ENCODE results near the gene SUPT3H. TPM values are rescaled to one million over a fixed set of nuclear protein-coding genes. Genes with fewer than 3 reads are reported as not detected.

SUPT3H gene
- total RNA-seq, 3 donors from 2014 or later = 3.0 to 8.1 (median 3.5) TPM

DNA sequence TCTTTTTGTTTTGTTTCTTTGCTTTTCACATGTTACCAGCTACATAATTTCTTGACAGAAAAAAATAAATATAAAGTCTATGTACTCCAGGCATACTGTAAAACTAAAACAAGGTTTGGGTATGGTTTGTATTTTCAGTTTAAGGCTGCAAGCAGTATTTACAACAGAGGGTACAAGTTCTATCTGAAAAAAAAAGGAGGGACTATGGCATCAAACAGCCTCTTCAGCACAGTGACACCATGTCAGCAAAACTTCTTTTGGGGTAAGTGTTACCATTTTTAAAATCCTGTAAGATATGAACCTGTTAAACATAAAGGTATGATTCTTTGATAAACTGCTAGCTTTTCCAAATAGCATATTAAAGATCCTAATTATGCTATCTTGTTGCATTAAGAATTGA, 49.2 kb downstream of the SUPT3H start:
- TF ChIP-seq, protein P1, sequence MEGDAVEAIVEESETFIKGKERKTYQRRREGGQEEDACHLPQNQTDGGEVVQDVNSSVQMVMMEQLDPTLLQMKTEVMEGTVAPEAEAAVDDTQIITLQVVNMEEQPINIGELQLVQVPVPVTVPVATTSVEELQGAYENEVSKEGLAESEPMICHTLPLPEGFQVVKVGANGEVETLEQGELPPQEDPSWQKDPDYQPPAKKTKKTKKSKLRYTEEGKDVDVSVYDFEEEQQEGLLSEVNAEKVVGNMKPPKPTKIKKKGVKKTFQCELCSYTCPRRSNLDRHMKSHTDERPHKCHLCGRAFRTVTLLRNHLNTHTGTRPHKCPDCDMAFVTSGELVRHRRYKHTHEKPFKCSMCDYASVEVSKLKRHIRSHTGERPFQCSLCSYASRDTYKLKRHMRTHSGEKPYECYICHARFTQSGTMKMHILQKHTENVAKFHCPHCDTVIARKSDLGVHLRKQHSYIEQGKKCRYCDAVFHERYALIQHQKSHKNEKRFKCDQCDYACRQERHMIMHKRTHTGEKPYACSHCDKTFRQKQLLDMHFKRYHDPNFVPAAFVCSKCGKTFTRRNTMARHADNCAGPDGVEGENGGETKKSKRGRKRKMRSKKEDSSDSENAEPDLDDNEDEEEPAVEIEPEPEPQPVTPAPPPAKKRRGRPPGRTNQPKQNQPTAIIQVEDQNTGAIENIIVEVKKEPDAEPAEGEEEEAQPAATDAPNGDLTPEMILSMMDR (IDR thresholded peaks at IDR 0.05) = no peak
- ATAC-seq (no peak), DNase-seq (no peak)
- intact Hi-C loops (cut with DNase I, micrococcal nuclease) = no loop called here
- Histone ChIP-seq H3K9me3 (no peaks in the 10 kb centered on the region), H3K36me3 (ENCODE audit: low read depth) (no peaks in the 10 kb centered on the region), H3K4me3 (no peak overlapping the region), H3K4me1 (ENCODE audit: low read depth) (no peaks in the 10 kb centered on the region)

DNA sequence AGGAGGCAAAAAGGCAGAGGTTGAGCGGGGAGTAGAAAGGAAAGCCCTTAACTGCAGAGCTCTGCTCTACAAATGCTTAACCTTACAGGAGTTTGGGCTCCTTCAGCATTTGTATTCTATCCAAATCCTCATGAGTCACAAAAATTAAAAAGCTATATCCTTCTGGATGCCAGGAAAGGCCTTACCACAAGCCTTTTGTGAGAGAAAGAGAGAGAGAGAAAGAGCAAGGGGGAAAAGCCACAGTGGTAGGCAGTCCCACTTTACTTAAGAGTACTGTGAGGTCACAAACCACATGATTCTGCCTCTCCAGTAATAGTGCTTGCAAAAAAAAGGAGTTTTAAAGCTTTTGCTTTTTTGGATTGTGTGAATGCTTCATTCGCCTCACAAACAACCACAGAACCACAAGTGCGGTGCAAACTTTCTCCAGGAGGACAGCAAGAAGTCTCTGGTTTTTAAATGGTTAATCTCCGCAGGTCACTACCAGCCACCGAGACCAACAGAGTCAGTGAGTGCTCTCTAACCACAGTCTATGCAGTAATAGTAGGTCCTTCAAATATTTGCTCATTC, 49.7 kb downstream of the SUPT3H start, which contains the start of gene RUNX2:
TSS of gene RUNX2 (plus strand) at position 375 of the 567 bp plus-strand sequence. CDS start 397 bp downstream, outside the sequence.
- no peak within 1 kb of the TSS for H3K4me3 ChIP-seq
- no peaks in the 10 kb centered on the region for H3K4me1 ChIP-seq (ENCODE audit: low read depth)
- TF ChIP-seq, protein P1 (IDR thresholded peaks at IDR 0.05) = no peak
- intact Hi-C loops (cut with DNase I, micrococcal nuclease) = no loop called here
- H3K9me3 ChIP-seq = no peaks in the 10 kb centered on the region
- H3K36me3 ChIP-seq (ENCODE audit: low read depth) = no peaks in the 10 kb centered on the region
- no peak for ATAC-seq
- DNase-seq = no peak

DNA sequence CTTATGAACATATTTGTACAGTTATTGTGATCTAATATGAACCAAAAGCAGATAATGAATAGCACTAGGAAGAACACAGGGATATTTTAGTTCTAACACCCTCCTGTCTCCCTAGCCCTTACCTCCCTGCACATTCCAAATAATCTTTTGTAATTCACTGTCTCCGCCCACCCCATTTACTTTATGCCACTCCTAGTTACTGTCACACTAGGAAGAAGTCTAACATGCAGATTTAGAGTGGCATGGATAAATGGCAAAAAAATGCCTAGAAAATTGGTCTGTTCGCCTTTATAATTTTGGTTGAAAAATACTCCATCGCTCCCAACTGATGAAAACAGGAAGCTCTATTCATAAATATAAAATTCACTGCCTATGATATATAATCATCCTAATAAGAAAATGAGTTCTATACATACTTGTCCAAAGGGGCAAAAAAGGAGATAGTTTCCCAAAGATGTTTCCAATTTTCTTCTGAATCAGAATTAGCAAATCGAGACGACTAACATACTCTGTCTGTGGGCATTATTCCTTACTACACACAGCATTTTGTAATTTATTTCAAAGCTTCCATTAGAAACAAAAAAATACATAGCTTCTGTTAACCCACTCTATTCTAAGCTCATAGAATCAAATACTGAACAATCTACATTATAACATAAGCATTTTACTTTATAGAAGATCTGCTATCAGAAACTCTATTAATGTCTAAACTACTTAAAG, 50.9 kb downstream of the SUPT3H start:
- Histone ChIP-seq H3K9me3 (no peaks in the 10 kb centered on the region), H3K36me3 (ENCODE audit: low read depth) (no peaks in the 10 kb centered on the region), H3K4me1 (ENCODE audit: low read depth) (no peaks in the 10 kb centered on the region), H3K4me3 (no peak overlapping the region)
- ATAC-seq (no peak), DNase-seq (no peak)
- intact Hi-C loops (cut with DNase I, micrococcal nuclease) = no loop called here
- TF ChIP-seq, protein P1 (IDR thresholded peaks at IDR 0.05) = no peak

DNA sequence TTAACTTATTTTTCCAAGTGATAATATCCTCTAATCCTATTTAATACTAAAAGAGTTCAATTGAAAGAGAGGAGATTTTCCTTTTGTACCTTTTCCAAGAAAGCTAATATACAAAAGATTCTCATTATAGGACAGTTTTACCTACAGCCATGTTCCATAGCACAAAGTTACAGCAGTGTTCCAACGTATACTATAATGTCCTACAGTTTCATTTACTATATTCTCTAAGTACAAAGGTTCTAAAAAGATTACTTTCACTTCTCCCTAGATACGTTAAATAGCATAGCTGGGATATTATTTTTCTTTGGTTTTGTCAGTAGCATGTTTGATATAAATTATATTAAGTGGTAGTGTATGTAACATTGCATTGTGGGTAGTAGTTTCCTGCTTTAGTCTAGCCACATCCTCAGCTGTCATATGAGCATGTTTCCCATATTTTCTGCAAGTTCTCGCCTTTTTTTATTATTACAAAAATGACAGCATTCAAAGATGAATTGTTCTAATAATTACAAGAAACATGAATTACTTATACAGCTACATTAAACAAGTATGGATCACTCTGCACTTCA, 54.0 kb downstream of the SUPT3H start:
- Histone ChIP-seq H3K36me3 (ENCODE audit: low read depth) (no peaks in the 10 kb centered on the region), H3K4me3 (no peak overlapping the region), H3K9me3 (no peaks in the 10 kb centered on the region), H3K4me1 (ENCODE audit: low read depth) (no peaks in the 10 kb centered on the region)
- intact Hi-C loops (cut with DNase I, micrococcal nuclease) = no loop called here
- ATAC-seq (no peak), DNase-seq (no peak)
- TF ChIP-seq, protein P1 (IDR thresholded peaks at IDR 0.05) = no peak

DNA sequence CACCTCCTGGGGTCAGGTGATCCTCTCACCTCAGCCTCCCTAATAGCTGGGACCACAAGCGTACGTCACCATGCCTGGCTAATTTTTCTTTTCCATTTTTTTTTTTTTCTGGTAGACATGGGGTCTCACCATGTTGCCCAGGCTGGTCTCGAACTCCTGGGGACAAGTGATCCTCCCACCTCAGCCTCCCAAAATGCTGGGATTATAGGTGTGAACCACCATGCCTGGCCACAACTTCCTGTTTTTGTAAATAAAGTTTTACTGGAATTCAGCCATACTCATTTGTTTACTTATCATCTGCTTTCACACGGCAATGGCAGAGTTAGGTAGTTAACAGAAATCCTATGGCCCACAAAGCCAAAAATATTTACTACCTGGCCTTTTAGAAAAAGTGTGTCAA, 57.4 kb downstream of the SUPT3H start:
- intact Hi-C loops (cut with DNase I, micrococcal nuclease) = no loop called here
- DNase-seq = no peak
- H3K36me3 ChIP-seq (ENCODE audit: low read depth) = no peaks in the 10 kb centered on the region
- TF ChIP-seq, protein P1 (IDR thresholded peaks at IDR 0.05) = no peak
- no peak overlapping the region for H3K4me3 ChIP-seq
- no peak for ATAC-seq
- H3K9me3 ChIP-seq = no peaks in the 10 kb centered on the region
- H3K4me1 ChIP-seq (ENCODE audit: low read depth) = no peaks in the 10 kb centered on the region

Measured in mucosa of descending colon (tissue), 3 donors.